ENCODE data around the gene CROCC2. TPM values are rescaled to one million over a fixed set of nuclear protein-coding genes. Genes with fewer than 3 reads are reported as not detected.

CROCC2 gene
- polyA plus RNA-seq, 1 of the 3 experiments (the other 2 are of a cell fraction), result not detected

DNA sequence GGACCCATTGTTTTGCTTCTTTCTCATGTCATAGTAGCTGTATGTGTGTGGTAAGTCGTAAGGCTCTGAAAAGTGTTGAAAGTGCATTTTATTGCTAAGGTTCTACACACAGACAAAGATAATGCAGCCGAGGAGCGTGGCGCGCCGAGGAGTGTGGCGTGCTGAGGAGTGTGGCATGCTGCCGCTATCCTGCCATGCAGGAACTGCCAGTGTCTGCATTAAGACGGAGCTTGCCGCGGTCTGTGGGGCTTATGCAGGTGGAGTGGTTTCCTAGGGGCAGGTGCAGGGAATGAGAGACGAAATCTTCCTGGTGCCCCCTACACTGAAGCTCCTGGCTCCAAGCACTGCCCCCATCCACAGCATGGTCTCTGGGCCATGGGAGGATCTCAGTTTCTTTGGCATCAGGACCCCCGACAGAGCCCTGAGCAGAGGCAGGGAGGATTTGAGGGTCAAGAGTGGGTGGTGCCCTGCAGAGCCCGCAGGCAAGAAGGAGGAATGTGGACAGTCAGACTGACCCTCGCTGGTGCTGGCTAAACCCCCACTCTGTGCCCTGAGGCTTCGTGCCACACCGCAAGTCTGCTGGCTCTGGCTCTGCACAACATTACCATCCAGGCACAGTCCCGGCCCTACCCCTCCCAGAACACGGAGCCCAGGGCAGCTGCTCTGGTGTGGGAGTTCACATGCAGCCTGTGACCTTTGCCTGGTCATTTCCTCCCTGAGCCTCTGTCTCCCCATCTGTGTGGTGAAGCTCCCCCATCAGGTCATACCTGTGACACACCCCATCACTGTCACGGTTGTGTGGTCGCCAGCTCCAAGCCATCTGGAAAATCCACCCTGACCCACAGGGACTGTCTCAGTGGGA is 95.5 kb downstream of the CROCC2 start:
- ChIA-PET POLR2A (no interaction called here), CTCF (interaction anchor here (1.2 to 3.8 kb wide), 2 partner anchors 16 to 18 kb away, joined by 3 to 16 read pairs; no protein-coding TSS in a partner anchor)
- Histone ChIP-seq H4K20me1 (ENCODE audit: insufficient read depth) (no peaks in the 10 kb centered on the region), H3F3A (replicated peaks; ENCODE audit: insufficient read depth) (no peaks in the 10 kb centered on the region), H3K4me1 (ENCODE audit: control insufficient read depth in 1 of 2, insufficient read depth in 2 of 2, low read depth in 1 of 2, low read length in 1 of 2) (peaks cover 0 to 3% of the 10 kb centered on the region in 2 experiments; a peak in 1 of 4 replicates), H3K27me3 (ENCODE audit: insufficient read depth) (no peaks in the 10 kb centered on the region), H2AFZ (ENCODE audit: low read depth) (no peak overlapping the region), H3K9me2 (no peaks in the 10 kb centered on the region), H3K79me2 (ENCODE audit: insufficient read depth) (no peaks in the 10 kb centered on the region), H3K4me2 (no peak overlapping the region), H3K4me3 (ENCODE audit: low read depth in 2 of 2, low read length in 1 of 2) (no peak overlapping the region), H3K36me3 (replicated peaks in 1 of 2; ENCODE audit: control insufficient read depth in 1 of 2, insufficient read depth in 2 of 2, low read length in 1 of 2) (no peaks in the 10 kb centered on the region), H3K9ac (no peak overlapping the region), H3K27ac (ENCODE audit: low read depth in 2 of 2, low read length in 1 of 2) (no peak overlapping the region), H3K9me3 (peaks cover 13% of the 10 kb centered on the region; the same call in 1 of the 2 replicates)
- WGBS (ENCODE audit: low lambda C conversion rate), result 76% methylated on average over 16 of the region's 21 CpGs
- no peak for DNase-seq
- no peak for TF ChIP-seq NRF1 (IDR thresholded peaks at IDR 0.05; ENCODE audit: low read depth, low read length)
- TF ChIP-seq, protein P1, sequence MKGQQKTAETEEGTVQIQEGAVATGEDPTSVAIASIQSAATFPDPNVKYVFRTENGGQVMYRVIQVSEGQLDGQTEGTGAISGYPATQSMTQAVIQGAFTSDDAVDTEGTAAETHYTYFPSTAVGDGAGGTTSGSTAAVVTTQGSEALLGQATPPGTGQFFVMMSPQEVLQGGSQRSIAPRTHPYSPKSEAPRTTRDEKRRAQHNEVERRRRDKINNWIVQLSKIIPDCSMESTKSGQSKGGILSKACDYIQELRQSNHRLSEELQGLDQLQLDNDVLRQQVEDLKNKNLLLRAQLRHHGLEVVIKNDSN (IDR thresholded peaks at IDR 0.05; ENCODE audit: borderline replicate concordance, low read depth), result no peak

DNA sequence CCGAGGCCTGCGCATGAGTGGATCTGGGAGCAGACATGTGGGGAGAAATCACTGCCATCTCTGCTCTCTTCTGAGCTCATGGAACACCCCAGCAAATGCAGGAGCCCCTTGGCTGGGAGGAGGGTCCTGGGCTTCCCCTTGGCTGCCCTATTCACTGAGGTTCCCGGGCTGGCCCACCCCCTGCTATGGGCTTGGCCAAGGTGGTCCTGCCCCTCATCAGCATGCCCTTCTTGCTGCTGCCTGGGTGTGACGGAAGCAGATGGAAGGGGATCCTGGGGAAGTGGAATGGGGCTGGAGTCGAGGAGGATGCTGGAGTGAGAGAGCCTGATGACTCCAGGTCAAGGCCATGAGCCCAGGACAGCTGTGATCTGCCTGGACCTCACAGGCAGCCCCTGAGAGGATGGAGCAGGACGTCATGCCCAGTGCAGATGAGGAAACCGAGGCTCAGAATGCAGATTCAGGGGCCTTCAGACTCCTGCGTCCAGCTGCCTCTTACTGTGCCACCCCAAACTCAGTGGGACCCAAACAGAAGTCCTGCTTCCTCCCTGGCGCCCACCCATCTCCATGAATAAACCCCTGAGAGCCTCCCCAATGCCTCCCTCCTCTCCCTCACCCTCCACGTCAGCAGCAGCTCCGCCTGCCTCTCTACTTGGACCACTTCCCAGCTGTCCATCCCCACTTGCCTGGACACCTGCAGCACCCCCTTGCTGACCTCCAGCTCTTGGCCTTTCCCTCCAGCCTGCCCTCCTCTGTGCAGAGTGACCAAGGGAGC is 96.3 kb downstream of the CROCC2 start:
- CTCF ChIA-PET, result interaction anchor here (0.7 to 3.8 kb wide), 3 partner anchors 17 to 151 kb away, joined by 3 to 16 read pairs (median 3); no protein-coding TSS in a partner anchor
- WGBS (ENCODE audit: low lambda C conversion rate), result 64% methylated on average over 11 of the region's 11 CpGs
- no peaks in the 10 kb centered on the region for H3F3A ChIP-seq (replicated peaks; ENCODE audit: insufficient read depth)
- H3K79me2 ChIP-seq (ENCODE audit: insufficient read depth), result no peaks in the 10 kb centered on the region
- no peak for DNase-seq
- no peaks in the 10 kb centered on the region for H3K36me3 ChIP-seq (replicated peaks in 1 of 2; ENCODE audit: control insufficient read depth in 1 of 2, insufficient read depth in 2 of 2, low read length in 1 of 2)
- no peak overlapping the region for H3K4me2 ChIP-seq
- POLR2A ChIA-PET, result no interaction called here
- peaks cover 0 to 3% of the 10 kb centered on the region in 2 experiments; a peak in 1 of 4 replicates for H3K4me1 ChIP-seq (ENCODE audit: control insufficient read depth in 1 of 2, insufficient read depth in 2 of 2, low read depth in 1 of 2, low read length in 1 of 2)
- H3K9ac ChIP-seq, result no peak overlapping the region
- no peak overlapping the region for H2AFZ ChIP-seq (ENCODE audit: low read depth)
- no peaks in the 10 kb centered on the region for H3K9me2 ChIP-seq
- TF ChIP-seq RFX5 (IDR thresholded peaks at IDR 0.05; ENCODE audit: low read length), result no peak
- no peak for TF ChIP-seq FOSL2 (IDR thresholded peaks at IDR 0.05; ENCODE audit: borderline replicate concordance, low read depth)
- no peak for TF ChIP-seq POLR2AphosphoS5 (IDR thresholded peaks at IDR 0.05; ENCODE audit: low read depth, low read length)
- TF ChIP-seq FOXM1 (IDR thresholded peaks at IDR 0.05; ENCODE audit: low read depth), result no peak
- TF ChIP-seq EP300 (IDR thresholded peaks at IDR 0.05; ENCODE audit: borderline replicate concordance in 1 of 2, low read depth in 1 of 2, low read length in 1 of 2), result no peak
- TF ChIP-seq, protein P2, sequence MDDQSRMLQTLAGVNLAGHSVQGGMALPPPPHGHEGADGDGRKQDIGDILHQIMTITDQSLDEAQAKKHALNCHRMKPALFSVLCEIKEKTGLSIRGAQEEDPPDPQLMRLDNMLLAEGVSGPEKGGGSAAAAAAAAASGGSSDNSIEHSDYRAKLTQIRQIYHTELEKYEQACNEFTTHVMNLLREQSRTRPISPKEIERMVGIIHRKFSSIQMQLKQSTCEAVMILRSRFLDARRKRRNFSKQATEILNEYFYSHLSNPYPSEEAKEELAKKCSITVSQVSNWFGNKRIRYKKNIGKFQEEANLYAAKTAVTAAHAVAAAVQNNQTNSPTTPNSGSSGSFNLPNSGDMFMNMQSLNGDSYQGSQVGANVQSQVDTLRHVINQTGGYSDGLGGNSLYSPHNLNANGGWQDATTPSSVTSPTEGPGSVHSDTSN (IDR thresholded peaks at IDR 0.05), result no peak
- no peak for TF ChIP-seq RXRA (IDR thresholded peaks at IDR 0.05; ENCODE audit: borderline replicate concordance, low read depth)
- TF ChIP-seq CHD2 (IDR thresholded peaks at IDR 0.05; ENCODE audit: low read length, partially characterized antibody), result no peak
- TF ChIP-seq, protein P3, sequence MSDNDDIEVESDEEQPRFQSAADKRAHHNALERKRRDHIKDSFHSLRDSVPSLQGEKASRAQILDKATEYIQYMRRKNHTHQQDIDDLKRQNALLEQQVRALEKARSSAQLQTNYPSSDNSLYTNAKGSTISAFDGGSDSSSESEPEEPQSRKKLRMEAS (IDR thresholded peaks at IDR 0.05; ENCODE audit: low read depth), result no peak
- TF ChIP-seq TAF1 (IDR thresholded peaks at IDR 0.05; ENCODE audit: borderline replicate concordance, low read depth, low read length), result no peak
- TF ChIP-seq, protein P4, sequence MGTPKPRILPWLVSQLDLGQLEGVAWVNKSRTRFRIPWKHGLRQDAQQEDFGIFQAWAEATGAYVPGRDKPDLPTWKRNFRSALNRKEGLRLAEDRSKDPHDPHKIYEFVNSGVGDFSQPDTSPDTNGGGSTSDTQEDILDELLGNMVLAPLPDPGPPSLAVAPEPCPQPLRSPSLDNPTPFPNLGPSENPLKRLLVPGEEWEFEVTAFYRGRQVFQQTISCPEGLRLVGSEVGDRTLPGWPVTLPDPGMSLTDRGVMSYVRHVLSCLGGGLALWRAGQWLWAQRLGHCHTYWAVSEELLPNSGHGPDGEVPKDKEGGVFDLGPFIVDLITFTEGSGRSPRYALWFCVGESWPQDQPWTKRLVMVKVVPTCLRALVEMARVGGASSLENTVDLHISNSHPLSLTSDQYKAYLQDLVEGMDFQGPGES (IDR thresholded peaks at IDR 0.05; ENCODE audit: low read depth, low read length), result no peak
- TF ChIP-seq, protein P5, sequence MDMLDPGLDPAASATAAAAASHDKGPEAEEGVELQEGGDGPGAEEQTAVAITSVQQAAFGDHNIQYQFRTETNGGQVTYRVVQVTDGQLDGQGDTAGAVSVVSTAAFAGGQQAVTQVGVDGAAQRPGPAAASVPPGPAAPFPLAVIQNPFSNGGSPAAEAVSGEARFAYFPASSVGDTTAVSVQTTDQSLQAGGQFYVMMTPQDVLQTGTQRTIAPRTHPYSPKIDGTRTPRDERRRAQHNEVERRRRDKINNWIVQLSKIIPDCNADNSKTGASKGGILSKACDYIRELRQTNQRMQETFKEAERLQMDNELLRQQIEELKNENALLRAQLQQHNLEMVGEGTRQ (IDR thresholded peaks at IDR 0.05; ENCODE audit: borderline replicate concordance, low read depth, low read length), result no peak
- no peak for TF ChIP-seq MXI1 (IDR thresholded peaks at IDR 0.05; ENCODE audit: low read depth, low read length)
- TF ChIP-seq GABPA (IDR thresholded peaks at IDR 0.05; ENCODE audit: low read depth), result no peak
- no peak for TF ChIP-seq EZH2phosphoT487 (IDR thresholded peaks at IDR 0.05; ENCODE audit: borderline replicate concordance, low read depth)
- no peak for TF ChIP-seq NRF1 (IDR thresholded peaks at IDR 0.05; ENCODE audit: low read depth, low read length)
- TF ChIP-seq TCF12 (IDR thresholded peaks at IDR 0.05), result no peak
- no peak for TF ChIP-seq GATA2 (CRISPR knock-in tag; IDR thresholded peaks at IDR 0.05)
- H4K20me1 ChIP-seq (ENCODE audit: insufficient read depth), result no peaks in the 10 kb centered on the region
- no peaks in the 10 kb centered on the region for H3K27me3 ChIP-seq (ENCODE audit: insufficient read depth)
- H3K4me3 ChIP-seq (ENCODE audit: low read depth in 2 of 2, low read length in 1 of 2), result no peak overlapping the region
- no peak overlapping the region for H3K27ac ChIP-seq (ENCODE audit: low read depth in 2 of 2, low read length in 1 of 2)
- H3K9me3 ChIP-seq, result peaks cover 13% of the 10 kb centered on the region; the same call in 1 of the 2 replicates
